Activated CD4-positive, alpha-beta T cell treated with anti-CD3 and anti-CD28 coated beads for 1 hour (primary cell): ENCODE measurements around the gene ITM2B.

Experiments
- DNase-seq: peaks from one replicate; pipeline ENCODE4 v3.0.0-alpha.2; 2020

The ITM2B gene

DNA sequence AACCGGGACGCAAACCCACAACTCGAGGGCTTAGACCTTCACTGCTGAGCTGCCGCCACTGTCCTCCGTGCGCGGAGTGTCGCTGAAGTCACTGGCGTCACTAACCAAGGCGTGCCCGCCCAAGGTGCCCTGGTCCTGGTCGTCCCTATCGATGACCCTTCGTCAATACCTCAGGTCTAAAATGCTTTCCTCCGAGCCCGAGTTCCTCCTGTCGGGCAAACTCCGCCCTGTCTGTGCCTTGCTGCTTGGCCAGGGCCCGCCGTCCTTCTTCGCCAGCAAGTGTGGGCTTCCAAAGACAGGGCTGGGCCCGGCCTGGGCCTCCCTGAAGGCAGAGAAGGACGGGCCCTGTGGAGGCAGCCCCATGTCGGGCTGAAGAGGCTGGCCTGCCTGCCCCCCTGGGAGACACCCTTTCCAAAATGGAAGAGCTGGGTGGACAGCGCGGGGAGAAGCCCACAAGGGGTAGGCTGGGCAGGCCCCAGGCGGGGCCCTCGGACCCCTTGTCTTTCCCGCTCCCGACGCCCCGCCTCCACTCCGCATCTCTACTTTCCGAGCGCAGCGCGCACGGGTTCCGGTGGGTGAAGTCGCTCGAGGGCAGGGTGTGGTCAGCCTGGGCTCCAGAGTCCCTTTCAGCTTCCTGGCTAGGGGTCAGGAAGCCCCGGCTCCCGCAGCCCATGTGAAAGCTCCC is 84.0 kb downstream of the ITM2B start:
- no peak for DNase-seq

DNA sequence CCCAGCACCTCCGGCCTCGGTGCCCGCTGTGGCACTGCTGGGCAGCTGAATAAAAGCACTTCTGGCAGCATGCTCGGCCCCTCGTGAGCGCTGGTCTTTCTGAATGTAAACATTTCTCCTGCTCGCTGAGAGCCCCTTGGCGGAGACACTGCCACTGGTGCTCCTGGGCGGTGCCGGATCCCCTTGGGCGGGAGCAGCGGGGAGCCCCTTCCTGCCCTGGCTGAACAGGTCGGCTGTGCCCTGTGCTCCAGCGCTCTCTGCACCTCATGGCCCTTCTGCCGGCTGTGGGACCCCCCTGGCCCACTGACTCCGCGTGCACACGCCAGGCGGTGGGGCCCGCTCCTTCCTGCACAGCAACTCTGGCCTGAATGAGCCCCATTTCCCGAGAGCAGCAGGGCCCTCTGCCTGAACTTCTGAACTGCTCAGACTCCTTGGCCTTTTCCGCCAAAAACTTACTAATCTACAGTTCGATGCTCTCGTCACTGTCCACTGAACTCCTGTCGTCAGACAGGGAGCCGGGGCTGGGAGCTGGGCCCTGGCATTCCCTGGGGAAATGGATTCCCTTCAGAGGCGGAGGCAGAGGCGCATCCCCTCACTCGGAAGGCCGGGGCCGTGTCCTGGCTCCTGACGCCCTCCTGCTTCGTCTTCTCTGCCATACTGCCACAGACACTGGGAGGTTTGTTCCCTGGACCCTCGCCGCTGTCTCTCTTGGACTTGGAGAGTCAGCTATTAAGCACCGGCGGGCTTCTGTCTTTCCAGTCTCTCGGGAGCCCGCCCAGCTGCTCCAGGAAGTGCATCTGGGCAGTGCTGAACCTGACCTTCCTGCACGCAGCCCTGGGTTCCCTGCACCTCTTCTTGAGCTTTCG is 84.7 kb downstream of the ITM2B start:
- DNase-seq, result no peak

DNA sequence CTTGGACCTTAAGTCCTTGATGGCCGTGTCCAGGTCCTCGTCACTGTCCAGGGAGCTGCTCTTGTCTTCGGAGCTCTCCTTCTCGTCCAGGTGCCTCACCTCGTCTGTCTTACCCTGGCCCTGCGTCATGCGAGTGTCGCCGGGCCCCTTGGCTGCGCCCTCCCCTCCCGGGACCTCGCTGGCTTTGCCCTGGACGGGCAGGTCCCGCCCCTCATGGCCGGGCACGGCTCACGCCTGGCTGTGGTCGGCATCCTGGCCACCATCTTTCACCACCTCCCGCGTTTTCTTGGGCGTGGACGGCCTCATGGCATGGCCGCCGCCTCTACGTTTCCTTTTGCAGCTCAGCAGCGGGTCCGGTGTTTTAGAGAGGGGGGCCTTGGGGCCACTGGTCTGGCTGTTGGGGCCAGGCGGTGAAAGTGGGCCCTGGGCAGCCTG is 85.4 kb downstream of the ITM2B start:
- no peak for DNase-seq

DNA sequence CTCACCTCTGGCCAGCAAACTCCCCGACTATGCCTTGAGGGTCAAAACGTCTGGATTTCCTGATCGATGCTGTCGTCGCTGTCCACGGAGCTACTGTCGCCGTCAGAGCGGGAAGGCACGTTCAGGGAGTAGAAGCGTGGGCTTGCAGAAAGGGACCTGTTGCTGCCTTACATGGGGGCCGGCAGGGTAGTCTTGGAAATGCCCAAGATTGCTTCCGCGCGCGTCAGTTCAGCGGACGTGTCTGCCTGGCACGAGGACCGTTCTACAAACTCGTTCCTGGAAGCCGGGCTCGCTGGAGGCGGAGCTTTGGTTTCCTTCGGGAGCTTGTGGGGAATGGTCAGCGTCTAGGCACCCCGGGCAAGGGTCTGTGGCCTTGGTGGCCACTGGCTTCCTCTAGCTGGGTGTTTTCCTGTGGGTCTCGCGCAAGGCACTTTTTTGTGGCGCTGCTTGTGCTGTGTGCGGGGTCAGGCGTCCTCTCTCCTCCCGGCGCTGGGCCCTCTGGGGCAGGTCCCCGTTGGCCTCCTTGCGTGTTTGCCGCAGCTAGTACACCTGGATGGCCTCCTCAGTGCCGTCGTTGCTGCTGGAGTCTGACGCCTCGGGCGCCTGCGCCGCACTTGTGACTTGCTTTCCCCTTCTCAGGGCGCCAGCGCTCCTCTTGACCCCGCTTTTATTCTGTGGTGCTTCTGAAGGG is 86.0 kb downstream of the ITM2B start:
- DNase-seq, result no peak
